NCI-H2081 treated with DMSO at 0.1 percent for 48 hours (cell line): ENCODE data around the gene CUL4A.
"Not testable (repeated sequence)": the region's sequence is repeated elsewhere in the genome, so short reads cannot be mapped to it uniquely, and the experiment has no call there.

Source experiments
- DNase-seq: peaks from one replicate; lab custom pipeline; 2025; lab: John Stamatoyannopoulos, UW

The CUL4A gene

GRCh38 chr13:113239986-113240385 lies 30.6 kb downstream of the CUL4A start:
- DNase-seq, result no peak

GRCh38 chr13:113241623-113242022 lies 32.2 kb downstream of the CUL4A start:
- DNase-seq, result not testable (repeated sequence)

- DNase-seq, result no peak
Measured at GRCh38 chr13:113243847-113244246, 34.4 kb downstream of the CUL4A start.

GRCh38 chr13:113245849-113246796 lies 36.7 kb downstream of the CUL4A start:
- no peak for DNase-seq

DNA sequence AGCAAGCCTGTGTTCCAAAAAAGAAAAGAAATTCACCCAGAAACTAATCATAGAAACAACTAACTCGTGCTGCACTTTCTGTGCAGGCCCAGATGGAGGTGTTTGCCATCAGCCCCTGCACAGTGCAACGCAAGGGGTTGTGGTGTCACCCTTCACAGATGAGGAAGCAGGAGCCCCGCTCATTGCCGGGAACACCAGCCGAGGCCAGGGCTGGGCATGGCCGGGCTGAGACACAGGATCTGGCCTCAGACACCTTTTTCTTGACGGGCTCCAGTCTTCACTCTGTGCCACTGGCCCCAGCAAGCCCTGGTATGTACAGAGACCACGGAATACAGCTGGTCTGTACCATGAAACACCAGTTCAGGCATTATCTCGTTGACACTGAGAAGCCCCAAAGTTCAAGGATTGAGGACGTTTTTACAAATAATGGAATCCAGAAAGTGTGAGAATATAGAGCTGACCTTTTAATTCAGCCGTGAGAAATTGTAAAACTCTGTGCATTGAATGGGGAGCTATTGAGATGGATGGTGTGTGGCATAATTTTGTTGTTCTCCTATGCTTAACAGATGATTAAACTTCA lies 43.2 kb downstream of the CUL4A start:
- no peak for DNase-seq

- not testable (repeated sequence) for DNase-seq
Measured at GRCh38 chr13:113257908-113258307, 48.5 kb downstream of the CUL4A start.

DNA sequence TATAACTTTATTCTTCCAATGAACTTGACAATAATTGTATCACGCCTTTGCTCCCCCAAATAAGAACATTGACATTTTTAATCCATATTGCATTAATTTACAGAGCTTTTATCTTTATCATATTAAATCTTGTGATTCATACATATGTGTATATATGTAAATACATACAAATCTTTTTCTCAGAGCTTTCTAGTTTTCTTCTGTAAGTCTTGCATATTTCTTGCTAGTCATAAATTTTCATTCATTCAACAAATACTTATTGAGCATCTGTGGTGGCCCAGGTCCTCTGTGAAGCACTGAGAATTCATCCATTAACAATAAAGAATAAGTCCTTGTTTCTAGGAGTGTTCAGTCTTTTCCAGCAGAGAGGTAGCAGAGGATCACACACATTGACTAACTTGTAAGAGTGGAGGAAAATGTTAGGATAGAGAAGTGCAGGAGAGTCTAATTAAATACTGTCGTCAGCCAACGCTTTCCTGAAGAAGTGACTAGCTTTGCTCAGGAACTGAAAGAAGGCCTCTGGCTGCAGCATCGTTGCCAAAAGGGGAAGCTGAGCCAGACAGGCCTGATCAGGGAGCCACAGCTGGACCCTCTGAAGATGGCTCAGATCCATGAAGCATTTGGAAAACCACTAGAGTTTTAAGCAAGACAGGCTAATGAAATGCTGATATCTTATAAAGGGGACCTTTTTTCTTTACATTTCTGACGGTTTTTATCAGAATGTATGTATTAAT lies 49.1 kb downstream of the CUL4A start:
- no peak for DNase-seq

- no peak for DNase-seq
Measured at GRCh38 chr13:113260996-113261395, 51.6 kb downstream of the CUL4A start.

- DNase-seq, result not testable (repeated sequence)
Measured at GRCh38 chr13:113263016-113263415, 53.6 kb downstream of the CUL4A start.

GRCh38 chr13:113267642-113268405 lies 58.4 kb downstream of the CUL4A start:
- DNase-seq, result no peak

- no peak for DNase-seq
Measured at GRCh38 chr13:113272031-113272430, 62.6 kb downstream of the CUL4A start.

GRCh38 chr13:113272701-113273181 lies 63.3 kb downstream of the CUL4A start:
- DNase-seq, result no peak

DNA sequence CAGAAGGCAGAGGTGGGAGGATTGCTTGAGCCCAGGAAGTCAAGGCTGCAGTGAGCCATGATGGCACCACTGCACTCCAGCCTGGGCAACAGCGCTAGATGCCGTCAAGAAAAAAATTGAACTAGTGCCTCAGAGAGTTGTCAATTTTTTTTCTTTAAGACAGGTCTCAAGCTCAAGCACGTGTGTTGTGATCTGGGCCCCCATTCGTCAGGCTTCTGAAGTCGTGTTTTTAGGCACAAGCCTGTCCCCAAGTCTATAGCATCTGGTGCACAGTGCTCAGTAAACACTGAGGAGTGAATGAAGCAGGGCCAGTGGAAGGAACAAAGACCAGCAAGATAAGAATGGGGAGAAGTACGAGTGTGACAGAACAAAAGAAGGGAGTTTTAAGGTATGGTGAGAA lies 63.9 kb downstream of the CUL4A start:
- DNase-seq, result no peak

DNA sequence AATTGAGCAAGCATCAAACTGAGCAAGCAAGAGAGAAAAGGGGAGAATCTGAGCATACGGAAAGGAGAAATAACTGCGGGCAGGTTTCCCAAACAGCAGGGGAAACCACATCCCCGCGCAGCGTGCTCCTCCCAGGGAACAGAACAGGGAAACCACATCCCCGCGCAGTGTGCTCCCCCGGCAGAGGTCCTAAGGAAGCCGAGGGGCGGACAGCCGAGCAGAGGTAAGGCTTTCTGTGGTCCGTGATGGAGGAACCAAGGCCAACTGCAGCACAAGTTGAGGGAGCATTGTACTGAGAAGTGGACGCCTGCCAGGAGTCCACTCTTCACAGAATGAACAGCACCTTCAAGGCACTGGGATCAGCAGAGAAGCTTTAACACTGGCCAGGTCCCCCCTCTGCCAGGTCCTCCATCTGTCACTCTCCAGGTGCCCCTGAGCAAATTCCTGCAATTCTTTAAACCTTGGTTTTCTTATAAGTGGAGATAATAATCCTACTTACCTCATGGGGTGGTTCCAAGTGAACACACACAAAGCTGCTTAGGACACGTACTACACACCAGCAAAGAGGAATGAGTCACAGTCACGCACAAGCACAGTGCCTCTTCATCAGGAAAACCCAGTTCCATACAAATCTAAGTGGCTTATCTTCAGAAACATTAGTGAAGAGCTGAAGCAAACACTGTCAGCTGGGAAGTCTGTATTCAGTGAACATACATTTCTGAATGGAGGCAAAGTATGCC lies 64.6 kb downstream of the CUL4A start:
- DNase-seq, result no peak

- DNase-seq, result no peak
Measured at GRCh38 chr13:113274721-113275120, 65.3 kb downstream of the CUL4A start.

GRCh38 chr13:113275387-113275786 lies 66.0 kb downstream of the CUL4A start:
- DNase-seq, result no peak

GRCh38 chr13:113280126-113280525 lies 70.7 kb downstream of the CUL4A start:
- no peak for DNase-seq

DNA sequence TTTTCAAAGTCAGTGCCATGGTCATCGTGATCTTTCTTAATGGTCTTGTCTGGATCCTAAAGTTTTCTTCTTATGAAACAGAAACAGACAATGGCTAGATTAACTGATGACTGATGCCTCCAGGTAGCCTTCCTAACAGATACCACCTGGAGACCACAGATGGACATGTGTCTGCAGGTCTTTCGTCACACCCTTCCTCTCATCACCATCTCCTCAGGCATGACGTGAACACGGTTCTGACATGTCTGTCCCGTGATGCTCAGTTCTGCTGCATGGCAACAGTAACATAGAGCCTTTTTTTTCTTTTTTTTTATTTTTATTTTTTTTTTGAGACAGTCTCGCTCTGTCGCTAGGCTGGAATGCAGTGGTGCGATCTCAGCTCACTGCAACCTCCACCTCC lies 74.5 kb downstream of the CUL4A start:
- no peak for DNase-seq

- no peak for DNase-seq
Measured at GRCh38 chr13:113288880-113289279, 79.5 kb downstream of the CUL4A start.

DNA sequence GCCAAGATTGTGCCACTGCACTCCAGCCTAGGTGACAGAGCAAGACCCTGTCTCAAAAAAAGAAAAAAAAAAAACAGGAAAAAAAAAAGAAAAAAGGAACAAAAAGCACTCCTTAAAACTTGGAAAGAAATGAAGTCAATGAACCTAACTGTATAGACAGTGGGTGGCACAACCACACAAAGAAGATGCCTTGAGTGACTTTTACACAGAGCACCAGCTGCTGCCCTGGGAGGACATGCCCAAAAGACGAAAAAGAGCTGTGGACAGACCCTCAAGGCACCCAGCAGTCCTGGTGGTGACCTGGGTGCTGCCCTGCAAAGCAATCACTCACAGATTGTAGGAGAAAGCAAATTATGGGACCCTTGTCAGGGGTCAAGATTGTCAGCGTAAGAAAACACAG lies 81.7 kb downstream of the CUL4A start:
- DNase-seq, result no peak
